Activated CD8-positive, alpha-beta memory T cell treated with anti-CD3 and anti-CD28 coated beads for 48 hours (primary cell): ENCODE measurements around the gene DPH7.
"Not testable (repeated sequence)": the region's sequence is repeated elsewhere in the genome, so short reads cannot be mapped to it uniquely, and the experiment has no call there.

Experiments
- DNase-seq, 3 experiments: peaks; one replicate each; pipeline ENCODE4 v3.0.0-alpha.2; 2020; ENCODE audit warnings: low read depth in 2 of 3, low spot score in 2 of 3

The DPH7 gene

GRCh38 chr9:137581361-137582285 lies 2.9 kb upstream of the DPH7 start:
- no peak for DNase-seq

- DNase-seq, result no peak
Measured at GRCh38 chr9:137580954-137581322, 2.2 kb upstream of the DPH7 start.

GRCh38 chr9:137580209-137580953 lies 1.7 kb upstream of the DPH7 start:
- DNase-seq, result no peak

GRCh38 chr9:137579259-137579604 lies 507 bp upstream of the DPH7 start:
- DNase-seq, result no peak

GRCh38 chr9:137575716-137576411 lies 2.9 kb downstream of the DPH7 start:
- DNase-seq, result no peak

GRCh38 chr9:137575364-137575715 lies 3.4 kb downstream of the DPH7 start:
- no peak for DNase-seq

- no peak for DNase-seq
Measured at GRCh38 chr9:137574192-137574591, 4.5 kb downstream of the DPH7 start.

- no peak for DNase-seq
Measured at GRCh38 chr9:137570566-137570965, 8.2 kb downstream of the DPH7 start.

- no peak for DNase-seq
Measured at GRCh38 chr9:137569609-137570203, 9.0 kb downstream of the DPH7 start.

- not testable (repeated sequence) for DNase-seq
Measured at GRCh38 chr9:137568445-137568844, 10.3 kb downstream of the DPH7 start.

GRCh38 chr9:137564817-137565411 lies 13.8 kb downstream of the DPH7 start:
- DNase-seq, result no peak

GRCh38 chr9:137564134-137564533 lies 14.6 kb downstream of the DPH7 start:
- no peak for DNase-seq

- DNase-seq, result no peak
Measured at GRCh38 chr9:137558127-137558526, 20.6 kb downstream of the DPH7 start.

- DNase-seq, result no peak
Measured at GRCh38 chr9:137556069-137556838, 22.5 kb downstream of the DPH7 start.

GRCh38 chr9:137555179-137555578 lies 23.5 kb downstream of the DPH7 start:
- no peak for DNase-seq

GRCh38 chr9:137554349-137554748 lies 24.4 kb downstream of the DPH7 start:
- DNase-seq, result no peak

- not testable (repeated sequence) for DNase-seq
Measured at GRCh38 chr9:137553654-137554053, 25.1 kb downstream of the DPH7 start.

GRCh38 chr9:137552022-137552768 lies 26.5 kb downstream of the DPH7 start:
- no peak for DNase-seq

GRCh38 chr9:137551264-137552021 lies 27.3 kb downstream of the DPH7 start, which contains the start of gene MRPL41:
MRPL41 (plus strand) TSS chr9:137551879; CDS start chr9:137552082, 203 bp downstream.
- peak; percentile 59 to 80 (median 67) for DNase-seq
